ENCODE data around the gene TENM4. TPM values are rescaled to one million over a fixed set of nuclear protein-coding genes. Genes with fewer than 3 reads are reported as not detected.

The TENM4 gene
- polyA plus RNA-seq, 1 donor from 2014 or later, result 16.8 TPM

DNA sequence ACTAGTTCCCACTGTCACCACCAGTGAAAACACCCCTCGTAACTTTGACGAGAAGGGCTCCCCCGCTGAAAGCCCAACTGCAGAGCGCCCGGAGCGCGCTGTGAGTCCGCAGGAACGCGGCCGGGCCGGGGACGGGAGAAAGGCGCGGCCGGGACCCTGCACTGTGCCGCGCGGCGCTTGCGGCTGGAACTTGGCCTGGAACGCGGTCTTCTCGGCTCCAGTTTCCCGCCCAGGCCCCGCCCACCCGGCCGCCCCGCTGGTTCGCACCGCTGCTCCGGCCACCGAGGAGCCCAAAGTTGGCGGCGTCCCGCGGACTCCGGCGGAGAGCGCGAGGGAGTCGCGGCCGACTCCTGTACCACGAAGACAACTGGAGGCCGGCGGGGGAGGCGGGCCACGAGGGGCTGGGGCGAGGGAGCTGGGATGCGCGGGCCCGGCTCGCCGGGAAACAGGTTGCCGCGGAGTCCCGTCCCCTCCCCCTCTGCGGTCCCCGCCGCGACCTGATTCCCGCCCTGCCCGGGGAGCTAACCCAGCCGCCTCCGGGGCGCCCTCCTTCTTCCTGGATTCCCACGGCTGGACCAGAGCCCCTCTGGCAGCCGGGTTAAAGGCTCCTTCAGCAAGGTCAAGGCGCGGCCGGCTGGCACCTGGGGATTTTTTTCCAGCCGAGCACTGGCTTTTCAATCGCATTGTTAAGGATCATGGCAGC, 3.4 kb downstream of the TENM4 start:
- Histone ChIP-seq H4K20me1 (ENCODE audit: insufficient read depth) (peaks cover 9% of the 10 kb centered on the region), H3K9ac (ENCODE audit: low read length) (peak overlapping the region; percentile 95), H2AFZ (ENCODE audit: low read depth, low read length) (peak overlapping the region; percentile 19), H3K27ac (ENCODE audit: low read length) (peak overlapping the region; percentile 90), H3K4me2 (ENCODE audit: low read length) (peak overlapping the region; percentile 81), H3K27me3 (ENCODE audit: insufficient read depth, low read depth, low read length) (no peaks in the 10 kb centered on the region), H3K79me2 (replicated peaks; ENCODE audit: insufficient read depth, low read length) (peaks cover 72% of the 10 kb centered on the region), H3K9me3 (ENCODE audit: low read length) (no peaks in the 10 kb centered on the region), H3K36me3 (ENCODE audit: insufficient read depth, low read length) (no peaks in the 10 kb centered on the region), H3K4me3 (ENCODE audit: low read length) (peak overlapping the region; percentile 82), H3K9me2 (ENCODE audit: insufficient read depth, low read length) (no peaks in the 10 kb centered on the region), H3F3A (ENCODE audit: insufficient read depth, low read length, poor library complexity, severe bottlenecking) (peaks cover 6% of the 10 kb centered on the region)
- TF ChIP-seq MXI1 (conservative IDR thresholded peaks at IDR 0.05; ENCODE audit: poor library complexity, severe bottlenecking) (peak; percentile 41), TAF1 (IDR thresholded peaks at IDR 0.05; ENCODE audit: low read depth) (peak; percentile 33), RAD21 (conservative IDR thresholded peaks at IDR 0.05) (no peak)

- Histone ChIP-seq H3K27ac (ENCODE audit: low read length) (peak overlapping the region; percentile 90), H2AFZ (ENCODE audit: low read depth, low read length) (no peak overlapping the region)
Measured at GRCh38 chr11:79436919-79437277, 3.9 kb downstream of the TENM4 start.

GRCh38 chr11:79434283-79434682, 6.5 kb downstream of the TENM4 start:
- Histone ChIP-seq H3F3A (ENCODE audit: insufficient read depth, low read length, poor library complexity, severe bottlenecking) (peaks cover 6% of the 10 kb centered on the region), H3K27ac (ENCODE audit: low read length) (no peak overlapping the region), H4K20me1 (ENCODE audit: insufficient read depth) (peaks cover 9% of the 10 kb centered on the region), H3K9ac (ENCODE audit: low read length) (no peak overlapping the region), H3K79me2 (replicated peaks; ENCODE audit: insufficient read depth, low read length) (peaks cover 98% of the 10 kb centered on the region), H3K4me3 (ENCODE audit: low read length) (no peak overlapping the region), H3K9me2 (ENCODE audit: insufficient read depth, low read length) (no peaks in the 10 kb centered on the region), H3K27me3 (ENCODE audit: insufficient read depth, low read depth, low read length) (no peaks in the 10 kb centered on the region), H2AFZ (ENCODE audit: low read depth, low read length) (no peak overlapping the region), H3K36me3 (ENCODE audit: insufficient read depth, low read length) (no peaks in the 10 kb centered on the region), H3K9me3 (ENCODE audit: low read length) (no peaks in the 10 kb centered on the region), H3K4me2 (ENCODE audit: low read length) (no peak overlapping the region)
- TF ChIP-seq TAF1 (IDR thresholded peaks at IDR 0.05; ENCODE audit: low read depth) (no peak), POLR2AphosphoS5 (IDR thresholded peaks at IDR 0.05) (no peak), EP300 (conservative IDR thresholded peaks at IDR 0.05; ENCODE audit: poor library complexity, severe bottlenecking) (no peak), EZH2 (IDR thresholded peaks at IDR 0.05; ENCODE audit: borderline replicate concordance, insufficient read depth, low read length, poor library complexity, severe bottlenecking) (no peak), REST (IDR thresholded peaks at IDR 0.05; ENCODE audit: borderline replicate concordance) (no peak), SMC3 (conservative IDR thresholded peaks at IDR 0.05; ENCODE audit: poor library complexity) (no peak), RAD21 (conservative IDR thresholded peaks at IDR 0.05) (no peak), MXI1 (conservative IDR thresholded peaks at IDR 0.05; ENCODE audit: poor library complexity, severe bottlenecking) (no peak)
- TF ChIP-seq, protein P1, sequence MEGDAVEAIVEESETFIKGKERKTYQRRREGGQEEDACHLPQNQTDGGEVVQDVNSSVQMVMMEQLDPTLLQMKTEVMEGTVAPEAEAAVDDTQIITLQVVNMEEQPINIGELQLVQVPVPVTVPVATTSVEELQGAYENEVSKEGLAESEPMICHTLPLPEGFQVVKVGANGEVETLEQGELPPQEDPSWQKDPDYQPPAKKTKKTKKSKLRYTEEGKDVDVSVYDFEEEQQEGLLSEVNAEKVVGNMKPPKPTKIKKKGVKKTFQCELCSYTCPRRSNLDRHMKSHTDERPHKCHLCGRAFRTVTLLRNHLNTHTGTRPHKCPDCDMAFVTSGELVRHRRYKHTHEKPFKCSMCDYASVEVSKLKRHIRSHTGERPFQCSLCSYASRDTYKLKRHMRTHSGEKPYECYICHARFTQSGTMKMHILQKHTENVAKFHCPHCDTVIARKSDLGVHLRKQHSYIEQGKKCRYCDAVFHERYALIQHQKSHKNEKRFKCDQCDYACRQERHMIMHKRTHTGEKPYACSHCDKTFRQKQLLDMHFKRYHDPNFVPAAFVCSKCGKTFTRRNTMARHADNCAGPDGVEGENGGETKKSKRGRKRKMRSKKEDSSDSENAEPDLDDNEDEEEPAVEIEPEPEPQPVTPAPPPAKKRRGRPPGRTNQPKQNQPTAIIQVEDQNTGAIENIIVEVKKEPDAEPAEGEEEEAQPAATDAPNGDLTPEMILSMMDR (IDR thresholded peaks at IDR 0.05; ENCODE audit: poor library complexity, severe bottlenecking), result no peak

More at GRCh38 chr11:79436919-79437277, 3.9 kb downstream of the TENM4 start:
- Histone ChIP-seq H3K4me3 (ENCODE audit: low read length) (peak overlapping the region; percentile 82), H3K36me3 (ENCODE audit: insufficient read depth, low read length) (no peaks in the 10 kb centered on the region), H3F3A (ENCODE audit: insufficient read depth, low read length, poor library complexity, severe bottlenecking) (peaks cover 6% of the 10 kb centered on the region), H3K9ac (ENCODE audit: low read length) (peak overlapping the region; percentile 95), H3K9me2 (ENCODE audit: insufficient read depth, low read length) (no peaks in the 10 kb centered on the region), H3K4me2 (ENCODE audit: low read length) (peak overlapping the region; percentile 81), H3K9me3 (ENCODE audit: low read length) (no peaks in the 10 kb centered on the region), H3K27me3 (ENCODE audit: insufficient read depth, low read depth, low read length) (no peaks in the 10 kb centered on the region), H3K79me2 (replicated peaks; ENCODE audit: insufficient read depth, low read length) (peaks cover 77% of the 10 kb centered on the region), H4K20me1 (ENCODE audit: insufficient read depth) (peaks cover 9% of the 10 kb centered on the region)
- TF ChIP-seq RAD21 (conservative IDR thresholded peaks at IDR 0.05) (peak; percentile 8), MXI1 (conservative IDR thresholded peaks at IDR 0.05; ENCODE audit: poor library complexity, severe bottlenecking) (no peak)
